Measurements from ENCODE around the gene CACNB4.
"Not testable (repeated sequence)": the region's sequence is repeated elsewhere in the genome, so short reads cannot be mapped to it uniquely, and the experiment has no call there.

CACNB4 gene

DNA sequence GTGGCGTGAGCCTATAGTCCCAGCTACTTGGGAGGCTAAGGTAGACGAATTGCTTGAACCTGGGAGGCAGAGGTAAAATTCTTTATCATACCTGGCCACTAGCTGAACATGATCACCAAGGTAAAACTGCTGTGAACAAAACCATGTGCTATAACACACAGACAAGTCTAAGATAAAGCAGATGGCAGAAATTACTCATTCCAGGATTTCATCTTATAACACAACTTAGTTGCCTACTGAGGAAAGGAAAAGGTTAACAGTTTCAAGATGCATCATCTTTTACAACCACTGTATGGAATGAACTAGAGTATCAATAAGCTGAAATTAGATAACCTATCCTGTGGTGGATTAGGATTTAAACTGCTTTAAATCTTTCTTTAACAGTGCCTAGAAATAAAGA is 278.9 kb downstream of the CACNB4 start:
- no peaks in the 10 kb centered on the region for H3K27me3 Mint-ChIP-seq
- DNase-seq (peak in 1 of 2 donors; percentile 3), ATAC-seq (peak; percentile 98)
- no peaks in the 10 kb centered on the region for H3K9me3 Mint-ChIP-seq
- H3K27ac Mint-ChIP-seq: peak overlapping the region; percentile 34 to 84
- H3K4me1 Mint-ChIP-seq: peaks cover 59% of the 10 kb centered on the region
- H3K4me3 Mint-ChIP-seq: peak overlapping the region; percentile 1 to 55

DNA sequence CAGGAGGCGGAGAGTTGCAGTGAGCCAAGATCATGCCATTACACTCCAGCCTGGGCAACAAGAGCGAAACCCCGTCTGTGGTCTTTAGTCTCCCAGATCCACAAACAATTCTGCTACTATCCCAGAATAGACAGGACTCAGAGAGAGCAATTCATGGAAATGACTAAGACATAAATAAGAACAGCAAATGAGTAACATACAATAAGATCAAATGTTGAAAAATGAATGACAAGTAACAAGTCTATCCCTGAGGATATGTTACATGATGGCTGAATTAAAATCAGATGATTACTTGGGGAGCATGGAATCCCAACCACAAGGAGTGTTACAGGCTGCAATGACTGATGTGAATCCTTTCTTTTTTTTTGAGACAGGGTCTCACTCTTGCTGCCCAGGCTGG is 280.9 kb downstream of the CACNB4 start:
- peak overlapping the region; percentile 67 to 80 for H3K27ac Mint-ChIP-seq
- DNase-seq: no peak
- H3K27me3 Mint-ChIP-seq: no peaks in the 10 kb centered on the region
- no peaks in the 10 kb centered on the region for H3K9me3 Mint-ChIP-seq
- H3K4me3 Mint-ChIP-seq: no peak overlapping the region
- ATAC-seq: no peak
- H3K4me1 Mint-ChIP-seq: peaks cover 39% of the 10 kb centered on the region

DNA sequence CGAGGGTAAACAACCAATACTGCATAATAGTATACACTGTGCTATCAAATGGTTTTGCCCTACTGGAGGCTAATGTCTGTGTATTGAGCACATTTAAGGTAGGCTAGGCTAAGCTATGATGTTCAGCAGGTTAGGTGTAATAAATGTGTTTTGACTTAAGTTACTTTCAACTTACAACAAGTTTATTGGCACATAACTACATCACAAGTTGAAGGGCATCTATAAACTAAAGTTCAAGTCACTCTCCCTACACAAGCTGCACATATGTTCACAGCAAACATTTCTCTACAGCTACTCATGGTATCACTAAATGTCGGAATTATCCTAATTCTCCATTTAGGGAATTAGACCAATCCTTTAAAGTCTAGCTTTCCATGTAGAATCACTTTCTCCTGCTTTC is 282.0 kb downstream of the CACNB4 start:
- DNase-seq (no peak), ATAC-seq (no peak)
- H3K4me1 Mint-ChIP-seq: peaks cover 28% of the 10 kb centered on the region
- H3K4me3 Mint-ChIP-seq: no peak overlapping the region
- H3K9me3 Mint-ChIP-seq: no peaks in the 10 kb centered on the region
- H3K27ac Mint-ChIP-seq: no peak overlapping the region
- no peaks in the 10 kb centered on the region for H3K27me3 Mint-ChIP-seq

DNA sequence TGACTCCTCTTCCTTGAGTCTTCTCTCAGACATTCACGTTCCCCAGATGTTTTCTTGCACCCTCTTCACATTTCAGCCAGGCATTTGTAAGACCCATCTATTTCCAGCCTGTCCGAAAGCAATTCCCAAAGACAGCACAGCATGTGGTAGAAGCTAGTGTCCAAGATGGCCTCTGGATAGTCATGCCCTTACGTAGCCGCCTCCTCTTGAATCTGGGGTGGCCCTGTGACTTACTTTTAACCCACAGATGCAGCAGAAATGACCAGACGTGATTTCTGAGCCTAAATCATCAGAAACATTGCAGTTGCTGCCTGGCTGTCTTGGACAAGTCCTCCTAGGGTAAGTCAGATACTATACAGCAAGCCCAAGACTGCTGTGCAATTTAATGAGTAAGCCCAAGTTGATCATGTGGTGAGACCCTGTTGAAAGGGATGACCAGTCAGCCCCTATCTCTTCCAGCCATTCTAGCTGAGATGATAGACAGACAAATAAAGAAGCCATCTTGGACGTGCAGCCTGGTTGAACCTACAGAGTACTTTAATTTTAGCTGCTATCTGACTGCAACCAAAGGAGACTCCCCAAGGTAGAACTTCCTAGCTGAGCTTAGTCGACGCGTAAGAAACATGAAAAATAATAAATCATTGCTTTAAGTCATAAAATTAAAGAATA is 282.9 kb downstream of the CACNB4 start:
- Mint-ChIP-seq H3K9me3 (no peaks in the 10 kb centered on the region), H3K4me1 (peaks cover 24% of the 10 kb centered on the region), H3K4me3 (no peak overlapping the region), H3K27ac (no peak overlapping the region), H3K27me3 (no peaks in the 10 kb centered on the region)
- DNase-seq (no peak), ATAC-seq (no peak)

DNA sequence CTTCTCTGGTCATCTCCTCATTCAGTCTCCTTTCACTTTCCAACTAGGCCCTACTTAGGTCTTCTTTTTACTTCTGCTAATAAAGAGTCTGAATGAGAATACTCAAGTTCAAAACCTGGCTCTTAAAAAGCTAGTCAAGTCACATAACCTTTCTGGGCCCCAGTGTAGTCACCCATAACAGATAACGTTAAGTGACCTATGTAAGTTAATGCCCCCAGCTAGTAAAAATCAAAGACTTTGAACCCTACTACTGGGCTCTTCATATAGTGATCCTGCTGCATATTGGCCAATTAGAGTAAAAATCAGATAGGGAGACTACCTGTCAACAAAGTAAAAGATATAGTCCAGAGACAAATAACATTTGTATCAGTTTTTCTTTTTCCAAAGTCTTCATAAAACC is 288.4 kb downstream of the CACNB4 start:
- ATAC-seq (no peak), DNase-seq (no peak)
- H3K27ac Mint-ChIP-seq: no peak overlapping the region
- H3K27me3 Mint-ChIP-seq: no peaks in the 10 kb centered on the region
- H3K4me3 Mint-ChIP-seq: no peak overlapping the region
- H3K9me3 Mint-ChIP-seq: no peaks in the 10 kb centered on the region
- H3K4me1 Mint-ChIP-seq: peaks cover 5% of the 10 kb centered on the region

DNA sequence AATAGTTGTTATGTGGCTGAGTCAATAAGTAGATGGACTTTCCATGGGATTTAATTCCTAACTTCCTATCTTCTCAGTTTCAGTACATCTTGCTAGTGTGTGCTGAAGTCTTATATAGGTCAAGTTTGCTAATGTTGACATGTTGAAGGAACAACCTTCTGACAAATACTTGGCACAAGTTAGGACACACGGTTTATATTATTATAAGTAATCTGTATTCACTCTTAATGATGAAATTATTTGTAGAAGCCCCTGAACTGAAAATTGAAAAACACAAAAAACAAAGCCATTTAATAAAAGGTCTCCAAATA is 289.8 kb downstream of the CACNB4 start:
- Mint-ChIP-seq H3K27ac (no peak overlapping the region), H3K27me3 (no peaks in the 10 kb centered on the region), H3K9me3 (no peaks in the 10 kb centered on the region), H3K4me1 (no peaks in the 10 kb centered on the region), H3K4me3 (no peak overlapping the region)
- ATAC-seq: no peak
- DNase-seq: no peak

DNA sequence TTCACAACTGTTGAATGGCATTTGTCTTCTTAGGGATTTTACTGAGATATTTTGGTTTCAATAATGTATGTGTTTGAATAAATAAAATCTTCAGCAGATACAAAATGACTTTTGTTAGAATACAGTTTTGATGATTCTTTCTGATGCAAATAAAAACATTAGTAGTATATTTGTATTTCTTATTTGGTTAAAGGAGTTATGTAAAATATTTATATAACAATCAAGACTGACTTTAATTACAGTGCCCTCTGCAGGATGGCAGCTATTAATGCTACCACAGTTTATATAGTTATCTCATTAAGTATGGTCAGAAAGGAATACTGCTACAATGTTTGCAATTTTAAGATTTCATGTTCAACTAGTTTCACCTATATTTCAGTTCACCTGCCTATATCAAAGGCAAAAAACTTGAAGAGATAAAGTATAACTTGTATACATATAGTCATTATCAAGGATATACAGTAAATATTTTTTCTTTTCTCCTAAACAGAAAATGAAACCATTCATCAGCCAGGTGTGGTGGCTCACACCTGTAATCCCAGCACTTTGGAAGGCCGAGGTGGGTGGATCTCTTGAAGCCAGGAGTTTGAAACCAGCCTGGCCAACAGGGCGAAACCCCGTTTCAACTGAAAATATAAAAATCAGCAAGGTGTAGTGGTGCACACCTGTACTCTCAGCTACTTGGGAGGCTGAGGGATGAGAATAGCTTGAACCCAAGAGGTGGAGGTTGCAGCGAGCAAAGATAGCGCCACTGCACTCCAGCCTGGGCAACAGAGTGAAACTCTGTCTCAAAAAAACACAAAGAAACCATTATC is 290.4 kb downstream of the CACNB4 start:
- Mint-ChIP-seq H3K9me3 (no peaks in the 10 kb centered on the region), H3K27ac (no peak overlapping the region), H3K4me3 (no peak overlapping the region), H3K4me1 (no peaks in the 10 kb centered on the region), H3K27me3 (no peaks in the 10 kb centered on the region)
- no peak for ATAC-seq
- DNase-seq: no peak

DNA sequence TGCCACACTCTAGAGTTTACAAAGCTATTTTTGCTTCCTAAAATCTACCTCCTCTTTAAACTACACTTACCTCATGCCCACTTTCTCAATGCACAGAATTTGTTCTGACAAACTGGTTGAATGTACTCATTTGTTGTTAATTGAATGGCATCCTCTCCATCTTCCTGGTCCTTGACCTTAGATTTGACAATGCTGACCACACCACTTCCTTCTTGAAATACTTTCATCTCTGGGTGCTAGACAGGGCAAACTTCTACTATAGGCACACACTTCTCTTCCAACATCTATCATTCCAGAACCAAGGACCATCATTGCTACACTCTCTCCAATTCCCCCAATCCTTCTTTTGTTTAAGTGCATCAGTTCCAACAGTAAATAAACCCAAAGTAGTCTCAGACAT is 292.9 kb downstream of the CACNB4 start:
- Mint-ChIP-seq H3K27ac (no peak overlapping the region), H3K4me3 (no peak overlapping the region), H3K4me1 (no peaks in the 10 kb centered on the region), H3K27me3 (no peaks in the 10 kb centered on the region), H3K9me3 (no peaks in the 10 kb centered on the region)
- no peak for ATAC-seq
- DNase-seq: no peak

DNA sequence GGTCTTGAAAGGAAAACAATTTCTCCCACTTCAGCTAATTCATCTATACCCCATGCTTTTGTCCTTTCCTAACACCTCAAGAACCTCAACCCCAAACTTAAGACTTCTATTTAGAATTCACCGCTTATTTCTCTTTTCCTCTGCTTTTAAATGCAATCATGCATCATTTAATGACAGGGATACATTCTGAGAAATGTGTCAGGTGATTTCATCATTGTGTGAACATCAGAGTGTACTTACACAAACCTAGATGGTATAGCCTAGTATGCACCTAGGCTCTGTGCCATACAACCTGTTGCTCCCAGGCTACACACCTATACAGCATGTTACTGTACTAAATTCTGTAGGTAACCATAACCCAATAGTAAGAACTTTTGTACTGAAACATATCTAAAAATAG is 293.5 kb downstream of the CACNB4 start:
- Mint-ChIP-seq H3K27me3 (no peaks in the 10 kb centered on the region), H3K4me1 (no peaks in the 10 kb centered on the region), H3K4me3 (no peak overlapping the region), H3K9me3 (no peaks in the 10 kb centered on the region), H3K27ac (no peak overlapping the region)
- no peak for DNase-seq
- ATAC-seq: no peak

DNA sequence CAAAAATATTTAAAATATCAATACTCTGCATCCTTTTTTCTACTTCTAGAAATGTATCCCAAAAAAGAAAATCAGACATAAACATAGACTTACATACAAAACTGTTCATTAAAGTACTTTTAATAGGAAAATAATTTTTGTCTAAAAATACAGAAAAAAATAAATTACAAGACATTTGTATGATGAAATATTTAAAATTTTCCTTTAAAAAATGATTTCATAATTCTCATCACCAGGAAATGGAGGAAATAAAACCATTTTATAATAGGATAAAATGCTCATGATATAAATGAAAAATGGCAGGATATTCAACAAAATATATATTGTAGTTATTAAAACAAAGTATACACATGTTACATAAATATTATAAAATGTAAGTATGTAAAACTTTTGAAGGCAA is 295.0 kb downstream of the CACNB4 start:
- ATAC-seq (no peak), DNase-seq (no peak)
- H3K4me3 Mint-ChIP-seq: no peak overlapping the region
- no peaks in the 10 kb centered on the region for H3K27me3 Mint-ChIP-seq
- no peaks in the 10 kb centered on the region for H3K9me3 Mint-ChIP-seq
- no peak overlapping the region for H3K27ac Mint-ChIP-seq
- no peaks in the 10 kb centered on the region for H3K4me1 Mint-ChIP-seq

DNA sequence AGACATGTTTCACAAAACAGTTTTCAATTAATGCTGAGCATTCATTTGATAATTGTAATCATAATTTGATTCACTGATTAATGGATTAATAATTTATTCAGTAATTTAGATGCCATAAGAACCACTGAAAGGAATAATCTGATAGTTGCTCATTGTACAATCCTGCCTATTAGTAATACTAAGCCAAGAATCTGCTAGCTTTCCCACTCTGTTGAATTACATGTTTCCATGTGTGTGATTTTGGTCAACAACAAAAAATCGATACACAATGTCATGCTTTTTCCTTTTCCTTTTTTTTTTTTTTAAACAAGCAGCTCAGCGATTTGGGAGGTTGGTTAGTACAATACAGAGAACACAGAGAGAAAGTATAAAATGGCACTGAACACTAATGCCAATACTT is 296.5 kb downstream of the CACNB4 start:
- ATAC-seq: no peak
- H3K27me3 Mint-ChIP-seq: no peaks in the 10 kb centered on the region
- H3K9me3 Mint-ChIP-seq: no peaks in the 10 kb centered on the region
- no peak overlapping the region for H3K4me3 Mint-ChIP-seq
- no peak for DNase-seq
- no peaks in the 10 kb centered on the region for H3K4me1 Mint-ChIP-seq
- no peak overlapping the region for H3K27ac Mint-ChIP-seq

DNA sequence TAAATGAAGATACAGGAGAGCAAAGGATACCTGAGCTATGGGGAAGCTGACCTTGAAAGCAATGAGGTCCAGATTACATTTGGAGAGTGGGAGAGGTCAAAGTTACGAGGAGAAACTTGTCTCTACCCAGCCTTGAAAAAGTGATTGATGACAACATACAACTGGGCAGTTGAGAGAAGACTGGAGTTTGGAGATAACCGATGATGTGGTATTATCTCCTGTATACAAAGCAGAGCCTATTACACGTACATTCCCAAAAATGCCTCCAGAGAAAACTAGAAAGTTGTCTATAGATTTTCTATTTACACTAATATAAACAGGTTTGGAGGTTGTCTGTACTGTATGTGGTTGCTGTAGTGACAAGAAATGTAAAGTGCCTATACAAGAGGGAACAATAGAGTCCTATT is 299.0 kb downstream of the CACNB4 start:
- Mint-ChIP-seq H3K4me3 (no peak overlapping the region), H3K9me3 (no peaks in the 10 kb centered on the region), H3K27me3 (no peaks in the 10 kb centered on the region), H3K27ac (no peak overlapping the region), H3K4me1 (no peaks in the 10 kb centered on the region)
- ATAC-seq: no peak
- DNase-seq: no peak

DNA sequence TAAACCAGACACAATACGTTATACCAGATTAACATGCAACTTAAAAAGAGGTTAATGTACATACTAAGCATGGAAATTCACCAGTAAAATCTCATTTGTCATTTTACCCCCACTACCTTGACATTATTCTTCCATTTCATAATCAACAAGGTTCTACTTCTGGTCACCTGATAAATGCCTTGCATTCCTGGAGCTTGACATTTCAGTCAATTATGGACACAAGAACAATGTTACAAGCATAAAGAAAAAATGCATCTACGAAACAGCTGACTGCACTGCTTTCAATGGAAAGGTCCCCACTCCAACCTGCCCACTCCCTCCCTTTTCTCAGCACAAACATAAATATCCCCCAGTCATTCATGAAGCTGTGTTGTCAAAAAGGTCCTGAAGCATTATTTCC is 302.1 kb downstream of the CACNB4 start:
- DNase-seq: no peak
- Mint-ChIP-seq H3K4me1 (no peaks in the 10 kb centered on the region), H3K9me3 (no peaks in the 10 kb centered on the region), H3K4me3 (no peak overlapping the region), H3K27me3 (no peaks in the 10 kb centered on the region), H3K27ac (no peak overlapping the region)
- ATAC-seq: no peak

DNA sequence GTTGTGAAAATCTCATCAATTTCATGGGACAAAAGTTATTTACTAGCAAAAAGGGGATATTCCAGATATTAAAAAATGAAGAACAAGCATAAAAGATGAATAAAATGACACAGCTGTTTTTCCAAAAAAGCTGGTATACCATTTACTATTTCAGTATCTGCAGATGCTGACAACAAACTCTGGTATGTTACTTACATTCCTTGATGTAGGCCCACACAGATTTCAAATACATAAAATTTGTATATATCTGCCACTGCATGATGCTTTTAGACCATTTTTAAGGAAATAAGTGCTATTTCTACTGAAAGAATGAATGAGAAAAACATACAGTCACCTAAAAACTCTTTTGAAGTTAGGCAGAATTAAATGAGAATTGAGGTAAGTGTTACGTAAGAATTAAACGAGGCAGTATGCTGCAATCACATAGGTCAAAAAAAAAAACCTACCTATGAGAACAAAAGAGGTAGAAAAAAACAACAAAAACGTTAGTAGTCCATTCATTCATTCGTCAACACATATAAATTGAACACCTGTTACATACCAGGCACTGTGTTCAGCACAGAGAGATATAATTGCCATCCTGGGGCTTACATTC is 303.1 kb downstream of the CACNB4 start:
- ATAC-seq: no peak
- H3K4me1 Mint-ChIP-seq: no peaks in the 10 kb centered on the region
- H3K9me3 Mint-ChIP-seq: no peaks in the 10 kb centered on the region
- no peaks in the 10 kb centered on the region for H3K27me3 Mint-ChIP-seq
- no peak for DNase-seq
- no peak overlapping the region for H3K27ac Mint-ChIP-seq
- no peak overlapping the region for H3K4me3 Mint-ChIP-seq

DNA sequence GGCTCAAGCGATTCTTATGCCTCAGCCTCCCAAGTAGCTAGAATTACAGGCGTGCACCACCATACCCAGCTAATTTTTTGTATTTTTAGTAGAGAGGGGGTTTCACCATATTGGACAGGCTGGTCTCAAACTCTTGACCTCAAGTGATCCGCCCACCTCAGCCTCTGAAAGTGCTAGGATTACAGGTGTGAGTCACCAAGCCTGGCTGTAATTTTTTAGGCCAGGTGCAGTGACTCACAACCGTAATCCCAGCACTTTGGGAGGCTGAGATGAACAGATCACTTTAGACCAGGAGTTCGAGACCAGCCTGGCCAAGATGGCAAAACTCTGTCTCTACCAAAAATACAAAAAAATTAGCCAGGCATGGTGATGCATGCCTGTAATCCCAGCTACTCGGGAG is 304.4 kb downstream of the CACNB4 start:
- not testable (repeated sequence) for H3K27ac Mint-ChIP-seq, H3K4me3 Mint-ChIP-seq, ATAC-seq, H3K4me1 Mint-ChIP-seq, H3K9me3 Mint-ChIP-seq, H3K27me3 Mint-ChIP-seq, DNase-seq

DNA sequence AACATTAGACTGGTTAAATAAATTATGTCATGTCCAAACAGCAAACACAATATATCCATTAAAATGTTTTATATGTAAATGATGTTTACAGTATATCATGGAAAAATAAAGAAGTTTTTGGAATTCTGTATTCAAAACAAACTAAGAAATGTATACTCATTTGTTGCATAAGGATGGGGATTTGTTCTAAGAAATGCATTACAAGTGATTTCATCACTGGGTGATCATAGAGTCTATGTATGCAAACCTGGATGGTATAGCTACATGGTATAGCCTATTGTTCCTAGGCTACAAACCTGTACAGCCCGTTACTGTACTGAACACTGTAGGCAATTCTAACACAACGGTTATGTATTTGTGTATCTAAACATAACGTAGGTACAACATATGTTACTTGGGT is 305.7 kb downstream of the CACNB4 start:
- DNase-seq (no peak), ATAC-seq (no peak)
- Mint-ChIP-seq H3K27ac (no peak overlapping the region), H3K9me3 (no peaks in the 10 kb centered on the region), H3K4me1 (no peaks in the 10 kb centered on the region), H3K27me3 (no peaks in the 10 kb centered on the region), H3K4me3 (no peak overlapping the region)

All from stimulated activated naive CD8-positive, alpha-beta T cell treated with anti-CD3 and anti-CD28 coated beads, Interleukin-15, amount 100 ng/mL, for 72 hours (primary cell).